Stomach (tissue), 4 donors: ENCODE data around the gene FANCB.

Source experiments
- CTCF ChIP-seq, 7 experiments: fragments of 450-650 bp in 4 of 7; fragments of 200-600 bp in 3 of 7; sonication (generic) in 3 of 7; IDR thresholded peaks; one replicate each; pipeline ENCODE4 v1.5.1; 2016 to 2019; ENCODE audit warnings: antibody characterized with exemption in 7 of 7, control low read depth in 2 of 7, mild to moderate bottlenecking in 1 of 7
- EP300 ChIP-seq: sonication (generic); formaldehyde crosslinking; IDR thresholded peaks from one replicate; pipeline ENCODE4 v1.6.1; 2017; ENCODE audit warnings: antibody characterized with exemption
- POLR2A ChIP-seq, 4 donors: fragments of 450-650 bp; IDR thresholded peaks; one replicate each; pipeline ENCODE4 v1.6.1; 2016; ENCODE audit warnings: antibody characterized with exemption in 4 of 4, control low read depth in 2 of 4, mild to moderate bottlenecking in 1 of 4, moderate library complexity in 1 of 4

- TF ChIP-seq EP300: no peak
- TF ChIP-seq CTCF (IDR thresholded peaks at IDR 0.05): no peak
- TF ChIP-seq POLR2A (IDR thresholded peaks at IDR 0.05): no peak
These were observed 71.7 kb downstream of the FANCB start for GRCh38 chrX:14801136-14801535.
